IPS-18a (cell line): ENCODE data around the gene OAF.

Experiments
- H3K27ac ChIP-seq: one replicate; pipeline ENCODE4 v1.5.1; 2013; ENCODE audit warnings: low read length
- H3K27me3 ChIP-seq: one replicate; pipeline ENCODE4 v1.6.1; 2013; ENCODE audit warnings: mild to moderate bottlenecking, low read length; ENCODE audit not compliant: control insufficient read depth, insufficient read depth
- H3K36me3 ChIP-seq: one replicate; pipeline ENCODE4 v1.6.1; 2013; ENCODE audit warnings: low read depth, low read length; ENCODE audit not compliant: control insufficient read depth
- H3K4me1 ChIP-seq: one replicate; pipeline ENCODE4 v1.6.1; 2013; ENCODE audit warnings: low read depth, low read length; ENCODE audit not compliant: control insufficient read depth
- H3K4me3 ChIP-seq: one replicate; pipeline ENCODE4 v1.5.1; 2013; ENCODE audit warnings: low read length
- H3K9ac ChIP-seq: one replicate; pipeline ENCODE4 v1.6.1; 2013; ENCODE audit warnings: mild to moderate bottlenecking, low read length, moderate library complexity
- H3K9me3 ChIP-seq: one replicate; pipeline ENCODE4 v1.6.1; 2013; ENCODE audit warnings: low read depth, low read length; ENCODE audit not compliant: control insufficient read depth

OAF gene

DNA sequence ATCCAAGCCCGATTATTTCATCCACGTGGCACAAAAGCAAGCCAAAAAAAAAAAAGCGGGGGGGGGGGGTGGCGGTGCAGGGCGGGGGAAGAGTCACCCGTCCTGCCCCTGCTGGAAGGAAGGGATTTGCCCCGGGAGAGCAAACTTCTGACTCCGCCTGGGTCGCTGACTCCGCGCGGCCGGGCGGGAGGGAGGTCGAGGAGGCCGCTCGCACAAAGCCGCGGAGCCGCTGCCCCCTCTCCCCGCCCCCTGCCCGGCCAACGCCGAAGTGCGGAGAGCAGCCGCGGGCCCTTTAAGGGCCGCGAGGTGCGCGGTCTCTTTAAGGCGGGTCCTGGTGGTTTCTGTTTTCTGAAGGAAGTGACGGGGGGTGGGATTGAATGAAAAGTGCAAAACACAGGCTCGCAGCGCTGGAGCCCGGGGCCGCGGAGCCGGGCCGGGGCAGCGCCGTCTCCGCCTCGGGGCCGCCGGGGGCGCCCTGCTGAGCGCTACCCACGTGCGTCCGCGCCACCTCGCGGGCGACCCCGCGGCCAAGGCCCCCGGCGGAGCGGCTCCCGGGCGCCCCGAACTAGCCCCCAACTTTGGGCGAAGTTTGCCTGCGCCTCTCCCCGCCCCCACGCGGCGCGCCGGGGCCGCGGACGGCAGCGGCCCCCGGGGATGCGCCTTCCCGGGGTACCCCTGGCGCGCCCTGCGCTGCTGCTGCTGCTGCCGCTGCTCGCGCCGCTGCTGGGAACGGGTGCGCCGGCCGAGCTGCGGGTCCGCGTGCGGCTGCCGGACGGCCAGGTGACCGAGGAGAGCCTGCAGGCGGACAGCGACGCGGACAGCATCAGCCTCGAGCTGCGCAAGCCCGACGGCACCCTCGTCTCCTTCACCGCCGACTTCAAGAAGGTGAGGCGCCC lies at the start of gene OAF:
OAF (plus strand) TSS at position 407 of the 896 bp plus-strand sequence; CDS start at position 655, 248 bp downstream.
- H3K27ac ChIP-seq = no peak within 1 kb of the TSS
- no peaks in the 10 kb centered on the region for H3K9me3 ChIP-seq
- H3K4me3 ChIP-seq = peak within 1 kb of the TSS; percentile 61
- H3K36me3 ChIP-seq = no peaks in the 10 kb centered on the region
- H3K9ac ChIP-seq = no peak within 1 kb of the TSS
- peaks cover 95% of the 10 kb centered on the region for H3K27me3 ChIP-seq
- peaks cover 18% of the 10 kb centered on the region for H3K4me1 ChIP-seq

DNA sequence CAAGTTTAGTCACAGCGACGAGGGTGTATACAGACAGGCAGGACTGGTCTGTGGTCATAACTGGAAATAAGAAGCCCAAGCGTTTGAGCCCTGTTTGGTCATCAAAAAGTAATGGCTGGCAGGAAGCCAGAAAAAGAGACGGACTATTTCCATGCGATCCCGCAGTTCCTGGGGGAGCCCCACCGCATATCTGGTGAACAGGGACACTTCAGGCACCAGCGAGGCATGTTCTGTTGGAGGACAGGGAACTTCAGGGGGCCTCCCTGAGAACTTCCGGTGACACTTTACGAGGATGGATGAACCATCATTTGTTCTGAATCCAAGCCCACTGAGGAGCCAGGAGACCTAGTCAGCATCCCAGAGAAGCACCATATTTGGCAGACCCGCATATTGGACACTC lies 43.2 kb upstream of the OAF start:
- no peak overlapping the region for H3K9ac ChIP-seq
- no peak overlapping the region for H3K27ac ChIP-seq
- H3K4me3 ChIP-seq = no peak overlapping the region
- H3K27me3 ChIP-seq = peaks cover 61% of the 10 kb centered on the region
- H3K4me1 ChIP-seq = no peaks in the 10 kb centered on the region
- H3K9me3 ChIP-seq = no peaks in the 10 kb centered on the region
- H3K36me3 ChIP-seq = no peaks in the 10 kb centered on the region

DNA sequence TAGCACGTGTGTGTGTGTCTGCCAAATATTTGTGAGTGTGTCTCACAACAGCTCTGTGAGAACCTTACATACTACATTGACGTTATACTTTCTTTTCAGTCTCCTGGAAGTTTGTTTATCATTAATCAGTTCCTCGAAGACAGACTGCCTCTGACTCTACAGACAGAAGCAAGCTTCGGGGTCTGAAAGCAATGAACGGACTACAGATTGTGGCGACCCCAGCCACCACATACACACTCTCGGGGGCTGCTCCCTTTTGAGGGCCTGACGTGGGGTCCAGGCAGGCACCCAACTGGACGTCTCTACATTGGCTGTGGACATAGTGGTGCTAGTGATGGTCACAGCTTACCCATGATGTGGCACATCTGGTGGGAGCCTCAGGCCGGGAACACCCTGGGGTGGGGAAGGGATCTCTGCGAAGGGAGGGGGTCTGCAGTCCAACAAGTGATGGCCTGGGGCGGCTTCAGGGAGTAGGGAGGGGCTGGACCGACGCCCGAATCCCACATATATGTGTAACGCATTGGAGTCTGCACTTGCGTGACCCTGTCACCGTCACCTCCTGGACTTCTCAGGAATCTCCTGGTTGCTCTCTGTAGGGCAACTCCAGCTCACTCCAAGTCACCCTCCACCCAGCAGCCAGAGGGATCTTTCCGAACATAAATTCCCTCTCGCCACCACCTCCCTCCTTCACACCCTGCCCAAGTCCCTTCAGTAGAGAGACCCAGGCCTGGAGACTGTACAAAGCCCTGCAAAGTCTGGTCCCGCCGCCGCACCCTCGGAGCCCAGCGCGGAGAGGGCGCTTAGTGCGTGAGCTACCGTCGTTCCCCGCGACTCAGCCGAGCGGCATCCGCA lies 42.5 kb upstream of the OAF start:
- Histone ChIP-seq H3K9ac (no peak overlapping the region), H3K27me3 (peaks cover 61% of the 10 kb centered on the region), H3K27ac (no peak overlapping the region), H3K4me1 (no peaks in the 10 kb centered on the region), H3K4me3 (peak overlapping the region; percentile 64), H3K9me3 (no peaks in the 10 kb centered on the region), H3K36me3 (no peaks in the 10 kb centered on the region)

DNA sequence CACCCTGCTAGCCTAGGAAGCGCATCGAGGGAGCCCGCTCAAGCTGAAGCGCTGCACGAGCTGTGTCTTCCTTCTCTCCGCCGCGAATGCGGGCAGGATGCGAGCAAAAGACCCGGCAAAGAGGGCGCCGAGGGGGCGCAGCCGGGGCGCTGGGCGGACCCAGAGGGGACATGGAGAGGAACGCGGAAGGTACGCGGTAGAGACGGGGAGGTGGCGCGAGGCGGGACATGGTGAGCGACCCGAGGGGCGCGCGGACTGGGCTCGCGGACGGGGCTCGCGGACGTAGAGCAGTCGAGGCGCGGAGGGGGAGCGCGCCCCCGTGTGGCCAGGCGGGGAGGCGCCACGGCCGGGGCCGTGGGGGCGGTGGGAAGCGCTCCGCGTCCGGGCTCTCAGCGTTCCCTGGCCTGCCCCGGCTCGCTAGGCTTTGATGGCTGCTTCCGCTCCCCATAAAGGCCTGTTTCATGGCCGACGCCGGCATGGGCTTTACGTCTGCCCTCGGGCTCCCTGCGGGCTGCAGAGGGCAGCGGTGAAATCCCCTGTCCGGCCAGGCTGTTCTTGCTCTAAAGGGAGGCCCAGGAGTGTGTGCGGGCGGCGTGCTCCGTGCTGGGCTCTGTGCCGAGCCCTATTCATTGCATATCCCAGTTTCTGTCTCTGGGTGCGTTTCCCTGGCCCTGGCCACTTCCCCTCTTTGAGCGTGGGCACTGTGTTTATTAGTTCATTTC lies 41.7 kb upstream of the OAF start:
- no peak overlapping the region for H3K9ac ChIP-seq
- no peaks in the 10 kb centered on the region for H3K9me3 ChIP-seq
- no peak overlapping the region for H3K27ac ChIP-seq
- no peaks in the 10 kb centered on the region for H3K4me1 ChIP-seq
- peak overlapping the region; percentile 64 for H3K4me3 ChIP-seq
- no peaks in the 10 kb centered on the region for H3K36me3 ChIP-seq
- H3K27me3 ChIP-seq = peaks cover 61% of the 10 kb centered on the region

DNA sequence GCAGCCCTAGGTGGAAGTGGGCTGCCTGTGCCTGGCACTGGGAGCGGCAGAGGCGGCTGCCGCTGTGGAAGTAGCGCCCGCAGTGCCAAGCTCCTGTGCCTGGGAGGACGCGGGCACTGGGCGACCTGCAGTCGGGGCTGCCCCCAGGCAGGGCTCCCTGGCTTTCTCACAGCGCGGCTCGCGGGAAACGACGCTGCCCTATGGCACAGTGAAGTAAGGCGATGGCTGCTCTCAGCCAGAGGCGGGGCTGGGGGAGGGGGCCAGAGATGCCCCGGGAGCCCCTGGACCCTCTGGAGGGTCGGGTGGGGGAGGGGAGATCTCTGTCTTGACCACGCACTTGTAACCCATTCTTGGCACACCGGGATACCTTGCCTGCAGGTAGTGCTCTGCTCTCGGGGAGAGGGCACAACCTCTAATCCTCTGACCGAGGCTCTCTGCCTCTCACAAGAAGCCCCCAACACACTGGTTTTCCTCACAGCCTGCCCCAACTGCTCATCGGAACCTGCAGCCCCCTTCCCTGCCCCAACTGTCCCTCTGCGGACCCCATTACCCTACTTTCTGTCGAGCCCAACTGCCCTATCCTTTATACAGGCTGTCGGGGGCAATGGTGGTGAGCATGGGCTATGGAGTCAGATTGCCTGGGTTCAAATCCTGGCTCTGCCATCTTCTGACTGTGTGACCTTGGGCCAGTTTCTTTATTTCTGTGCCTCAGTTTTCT lies 40.7 kb upstream of the OAF start:
- H3K4me1 ChIP-seq = no peaks in the 10 kb centered on the region
- H3K27me3 ChIP-seq = peaks cover 61% of the 10 kb centered on the region
- H3K36me3 ChIP-seq = no peaks in the 10 kb centered on the region
- H3K4me3 ChIP-seq = no peak overlapping the region
- H3K27ac ChIP-seq = no peak overlapping the region
- no peak overlapping the region for H3K9ac ChIP-seq
- H3K9me3 ChIP-seq = no peaks in the 10 kb centered on the region

DNA sequence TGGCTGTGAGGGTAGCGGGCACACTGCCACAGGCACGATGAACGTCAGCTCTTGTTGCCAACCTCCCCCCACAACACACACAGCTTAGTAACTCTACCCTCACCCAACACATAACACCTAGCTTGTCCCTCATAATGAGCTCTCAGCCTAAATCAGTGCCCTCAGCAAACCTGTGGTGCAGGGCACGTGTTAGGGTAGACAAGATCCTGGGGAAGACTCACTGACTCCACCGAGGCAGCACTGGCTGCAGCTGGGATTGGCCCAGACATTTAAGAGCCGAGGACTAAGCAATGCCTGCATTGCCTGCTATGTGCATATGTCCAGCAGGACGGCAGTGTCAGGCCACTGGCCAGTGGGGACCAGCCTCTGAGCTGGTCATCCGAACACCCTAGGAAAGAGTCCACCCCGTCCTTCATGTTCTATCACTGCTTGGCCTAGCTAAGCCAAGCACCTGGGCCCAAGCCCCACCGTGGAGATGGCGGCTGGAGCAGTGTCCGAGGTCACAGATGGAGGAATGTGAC lies 40.0 kb upstream of the OAF start:
- H3K27ac ChIP-seq = no peak overlapping the region
- peaks cover 61% of the 10 kb centered on the region for H3K27me3 ChIP-seq
- H3K9ac ChIP-seq = no peak overlapping the region
- H3K36me3 ChIP-seq = no peaks in the 10 kb centered on the region
- no peaks in the 10 kb centered on the region for H3K9me3 ChIP-seq
- H3K4me1 ChIP-seq = no peaks in the 10 kb centered on the region
- H3K4me3 ChIP-seq = no peak overlapping the region

DNA sequence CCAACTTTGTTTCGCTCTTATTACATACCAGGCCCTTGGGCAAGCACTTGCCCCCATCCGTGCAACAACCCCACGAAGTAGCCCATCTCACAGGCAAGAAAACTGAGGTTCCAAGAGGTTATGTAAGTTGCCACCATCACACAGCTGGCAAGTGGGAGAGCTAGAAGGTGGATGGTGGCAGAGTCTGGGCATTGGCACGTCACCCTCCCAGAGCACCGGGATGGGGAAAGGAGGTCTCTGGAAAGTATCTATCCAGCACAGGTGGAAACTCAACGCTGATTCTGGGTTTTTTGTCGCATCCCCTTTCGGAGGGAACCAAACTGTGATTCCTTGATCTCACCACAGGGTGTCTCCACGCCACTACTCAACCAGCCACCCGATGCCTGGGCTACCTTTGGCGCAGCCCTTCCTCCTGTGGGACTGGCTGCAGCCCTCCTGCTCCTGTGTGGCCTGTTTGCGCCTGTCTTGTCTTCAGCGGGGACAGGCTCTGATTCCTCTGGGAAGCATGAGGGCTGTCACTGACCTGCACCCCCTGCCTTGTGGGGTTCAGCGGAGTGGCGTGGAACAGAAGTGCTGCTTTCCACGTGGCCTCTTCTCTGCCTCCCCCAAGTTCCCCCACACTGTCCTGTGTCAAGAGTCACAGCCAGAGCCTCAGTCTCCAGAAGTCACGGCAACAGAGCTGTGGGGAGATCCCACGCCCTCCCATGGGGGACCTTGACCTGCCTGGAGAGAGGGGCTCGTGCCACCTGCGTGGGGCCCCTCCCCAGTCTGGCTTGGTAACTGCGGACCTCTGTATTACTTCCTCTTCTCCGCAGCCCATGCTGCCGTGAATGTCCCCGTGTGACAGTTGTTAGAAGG lies 38.5 kb upstream of the OAF start:
- Histone ChIP-seq H3K27ac (no peak overlapping the region), H3K27me3 (peaks cover 56% of the 10 kb centered on the region), H3K36me3 (no peaks in the 10 kb centered on the region), H3K9me3 (no peaks in the 10 kb centered on the region), H3K4me1 (no peaks in the 10 kb centered on the region), H3K4me3 (no peak overlapping the region), H3K9ac (no peak overlapping the region)

DNA sequence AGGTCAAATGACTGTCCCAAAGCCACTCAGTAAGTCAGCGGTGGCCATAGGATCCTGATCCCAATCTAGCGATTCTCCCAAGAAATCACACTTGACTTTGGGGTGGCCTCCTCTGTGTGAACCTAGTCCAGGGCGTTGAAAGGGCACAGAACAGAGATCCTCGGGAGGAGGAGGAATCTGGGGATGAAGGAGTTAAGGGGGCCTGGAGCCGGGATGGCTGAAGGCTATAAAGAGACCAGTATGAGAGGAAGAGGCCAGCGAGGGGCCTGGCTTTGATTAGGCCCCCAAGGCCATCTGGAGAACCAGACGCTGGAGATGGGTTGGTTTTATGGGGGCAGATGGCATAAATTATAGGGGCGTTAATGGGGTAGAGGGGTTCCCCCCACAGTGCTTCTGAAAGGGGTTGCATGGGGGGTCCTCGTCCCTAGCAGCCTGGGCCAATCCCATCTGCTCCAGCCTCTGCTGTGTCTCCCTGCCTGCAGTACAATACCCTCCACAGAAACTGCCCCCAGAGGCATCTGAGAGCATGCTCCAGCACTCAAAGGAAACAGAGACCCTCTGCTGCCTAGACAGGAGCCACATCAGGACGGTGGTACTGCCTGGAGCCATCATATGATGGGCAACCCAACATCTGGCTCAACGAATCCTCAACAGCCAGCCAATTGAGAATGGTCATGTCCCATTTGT lies 37.7 kb upstream of the OAF start:
- H3K36me3 ChIP-seq = no peaks in the 10 kb centered on the region
- no peaks in the 10 kb centered on the region for H3K4me1 ChIP-seq
- peaks cover 48% of the 10 kb centered on the region for H3K27me3 ChIP-seq
- H3K9me3 ChIP-seq = no peaks in the 10 kb centered on the region
- no peak overlapping the region for H3K27ac ChIP-seq
- H3K4me3 ChIP-seq = no peak overlapping the region
- no peak overlapping the region for H3K9ac ChIP-seq

DNA sequence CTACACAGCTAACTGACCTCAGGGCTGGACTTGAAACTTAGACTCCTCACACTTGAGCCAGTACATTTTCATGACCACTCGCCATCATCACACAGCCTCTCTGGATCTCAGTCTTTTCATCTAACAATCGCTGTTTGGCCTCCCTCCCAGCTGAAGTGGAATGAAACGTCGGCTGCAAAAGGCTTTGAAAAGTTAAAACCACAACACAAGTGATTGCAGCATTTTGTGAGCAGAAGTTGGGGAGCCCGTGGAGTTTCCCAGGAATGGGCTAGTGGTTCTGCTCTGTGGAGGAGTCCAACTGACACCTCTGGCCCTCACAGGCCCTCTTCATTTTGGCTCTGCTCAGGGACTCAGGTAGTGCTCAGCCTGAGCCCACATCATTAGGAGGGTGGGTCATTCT lies 37.0 kb upstream of the OAF start:
- Histone ChIP-seq H3K4me3 (no peak overlapping the region), H3K27me3 (peaks cover 48% of the 10 kb centered on the region), H3K36me3 (no peaks in the 10 kb centered on the region), H3K9me3 (no peaks in the 10 kb centered on the region), H3K9ac (no peak overlapping the region), H3K27ac (no peak overlapping the region), H3K4me1 (no peaks in the 10 kb centered on the region)

DNA sequence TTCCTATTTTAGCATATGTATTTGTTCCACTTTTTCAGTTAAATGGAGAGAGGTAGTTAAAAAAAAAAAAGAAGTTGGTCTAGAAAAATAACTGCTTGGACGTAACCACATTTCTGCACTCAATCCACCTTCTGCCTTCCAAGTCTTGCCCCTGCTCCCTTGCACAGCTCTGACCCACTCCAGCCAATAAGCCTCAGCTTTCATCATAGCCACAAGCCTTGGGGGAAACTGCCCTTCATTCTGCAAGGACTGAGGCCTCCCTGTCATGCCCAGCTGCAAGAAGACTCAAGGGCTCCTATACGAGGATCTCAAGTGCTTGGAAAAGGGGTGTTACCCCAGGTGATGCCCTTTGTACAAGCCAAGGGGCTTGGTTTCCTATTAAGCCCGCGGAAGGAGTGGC lies 36.0 kb upstream of the OAF start:
- no peaks in the 10 kb centered on the region for H3K4me1 ChIP-seq
- H3K4me3 ChIP-seq = no peak overlapping the region
- H3K9me3 ChIP-seq = no peaks in the 10 kb centered on the region
- H3K9ac ChIP-seq = no peak overlapping the region
- no peak overlapping the region for H3K27ac ChIP-seq
- no peaks in the 10 kb centered on the region for H3K36me3 ChIP-seq
- peaks cover 42% of the 10 kb centered on the region for H3K27me3 ChIP-seq
